Body of pancreas (tissue), 4 donors: ENCODE measurements around the gene TDRD9.

ENCODE experiments used
- CTCF ChIP-seq, 7 experiments: fragments of 450-650 bp in 4 of 7; fragments of 200-600 bp in 3 of 7; sonication (generic) in 3 of 7; IDR thresholded peaks; one replicate each; pipeline ENCODE4 v1.5.1; 2016 to 2019; ENCODE audit warnings: antibody characterized with exemption in 7 of 7
- POLR2A ChIP-seq, 3 donors: fragments of 450-650 bp; IDR thresholded peaks; one replicate each; pipeline ENCODE4 v1.6.1; 2016; ENCODE audit warnings: antibody characterized with exemption in 3 of 3, mild to moderate bottlenecking in 2 of 3

DNA sequence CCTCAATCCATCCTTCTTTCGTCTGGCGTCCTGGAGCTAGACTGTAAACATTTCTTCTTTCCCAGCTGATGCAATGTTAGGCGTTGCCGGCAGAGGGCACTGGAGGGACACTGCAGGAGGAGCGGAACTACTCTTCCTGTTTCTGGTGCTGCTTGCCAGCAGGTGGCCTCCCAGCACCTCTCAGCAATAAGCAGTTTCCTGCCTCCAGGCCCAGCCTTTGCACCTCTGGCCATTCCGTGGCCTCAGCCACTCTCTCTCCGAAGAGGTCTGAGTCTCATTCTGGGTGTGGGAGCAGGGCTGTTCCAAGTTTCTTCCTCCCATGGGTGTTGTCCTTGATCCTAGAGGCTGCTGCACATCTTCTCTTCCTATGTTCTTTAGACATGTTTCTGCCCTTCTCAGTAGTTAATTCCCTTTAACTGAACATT is 149.8 kb downstream of the TDRD9 start:
- peak; percentile 99 to 100 (median 100) for TF ChIP-seq CTCF (IDR thresholded peaks at IDR 0.05)
- TF ChIP-seq POLR2A (IDR thresholded peaks at IDR 0.05), result no peak
